ENCODE data around the gene REM1. TPM values are rescaled to one million over a fixed set of nuclear protein-coding genes. Genes with fewer than 3 reads are reported as not detected.

The REM1 gene
- total RNA-seq, 1 experiment from 2014 or later = not detected

GRCh38 chr20:31522731-31523130 is 47.6 kb downstream of the REM1 start:
- DNase-seq (ENCODE audit: low read depth) = no peak

GRCh38 chr20:31523361-31524283 is 48.5 kb downstream of the REM1 start:
- peak; percentile 64 for DNase-seq (ENCODE audit: low read depth)

- no peak for DNase-seq (ENCODE audit: low read depth)
Measured at GRCh38 chr20:31527266-31527665, 52.2 kb downstream of the REM1 start.

Other genes with a start within 250 kb of the REM1 start
- not detected in 2 replicates for gene DEFB115, start 217.6 kb upstream of the REM1 start, total RNA-seq (2014; rRNA removed; shearing (Covaris generic))
- gene DEFB116, start 166.7 kb upstream of the REM1 start, total RNA-seq (2014; rRNA removed; shearing (Covaris generic)) = not detected in 2 replicates
- gene DEFB118, start 106.7 kb upstream of the REM1 start, total RNA-seq (2014; rRNA removed; shearing (Covaris generic)) = not detected in 2 replicates
- not detected in 2 replicates for gene DEFB119, start 84.7 kb upstream of the REM1 start, total RNA-seq (2014; rRNA removed; shearing (Covaris generic))
- gene DEFB121, start 69.1 kb upstream of the REM1 start, total RNA-seq (2014; rRNA removed; shearing (Covaris generic)) = not detected in 2 replicates
- not detected in 2 replicates for gene DEFB123, start 34.7 kb upstream of the REM1 start, total RNA-seq (2014; rRNA removed; shearing (Covaris generic))
- not detected in 2 replicates for gene DEFB124, start 161 bp upstream of the REM1 start, total RNA-seq (2014; rRNA removed; shearing (Covaris generic))
- 64.3 and 83.5 TPM in 2 replicates for gene HM13, start 39.2 kb downstream of the REM1 start, total RNA-seq (2014; rRNA removed; shearing (Covaris generic))
- gene ID1, start 130.0 kb downstream of the REM1 start, total RNA-seq (2014; rRNA removed; shearing (Covaris generic)) = 421 and 433 TPM in 2 replicates
- gene COX4I2, start 162.6 kb downstream of the REM1 start, total RNA-seq (2014; rRNA removed; shearing (Covaris generic)) = not detected in 2 replicates
- 120 and 146 TPM in 2 replicates for gene BCL2L1, start 247.6 kb downstream of the REM1 start, total RNA-seq (2014; rRNA removed; shearing (Covaris generic))